ENCODE measurements around the gene ADSL.

The ADSL gene

GRCh38 chr22:40406063-40406890 lies 60.0 kb downstream of the ADSL start:
- no peak for DNase-seq

- no peak for DNase-seq
Measured at GRCh38 chr22:40407021-40407761, 60.9 kb downstream of the ADSL start.

GRCh38 chr22:40407831-40408717 lies 61.8 kb downstream of the ADSL start:
- DNase-seq, result no peak

GRCh38 chr22:40408718-40409612 lies 62.7 kb downstream of the ADSL start:
- DNase-seq, result no peak

GRCh38 chr22:40409613-40410113 lies 63.4 kb downstream of the ADSL start:
- DNase-seq, result no peak

- no peak for DNase-seq
Measured at GRCh38 chr22:40410272-40410671, 64.0 kb downstream of the ADSL start.

GRCh38 chr22:40410731-40411505 lies 64.6 kb downstream of the ADSL start:
- DNase-seq, result no peak

DNA sequence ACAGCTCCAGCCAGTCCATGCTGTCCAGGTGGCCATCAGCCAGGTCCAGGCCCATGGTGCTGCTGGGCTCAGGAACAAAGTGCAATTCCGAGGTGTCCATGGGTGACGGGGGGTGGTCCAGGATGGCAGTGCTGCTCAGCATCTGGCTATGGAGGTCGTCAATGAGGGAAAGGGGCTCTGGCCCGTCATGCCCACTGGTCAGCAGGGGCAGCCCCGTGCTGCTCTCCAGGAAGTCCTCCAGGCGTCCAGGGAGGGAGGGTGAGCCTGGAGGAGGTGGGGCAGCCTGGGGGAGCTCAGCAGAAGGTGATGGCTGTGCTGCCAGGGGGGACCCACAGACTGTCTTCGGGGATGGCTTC lies 65.2 kb downstream of the ADSL start:
- no peak for DNase-seq

GRCh38 chr22:40412441-40412840 lies 66.1 kb downstream of the ADSL start:
- DNase-seq, result no peak

GRCh38 chr22:40413873-40414272 lies 67.6 kb downstream of the ADSL start:
- DNase-seq, result no peak

DNA sequence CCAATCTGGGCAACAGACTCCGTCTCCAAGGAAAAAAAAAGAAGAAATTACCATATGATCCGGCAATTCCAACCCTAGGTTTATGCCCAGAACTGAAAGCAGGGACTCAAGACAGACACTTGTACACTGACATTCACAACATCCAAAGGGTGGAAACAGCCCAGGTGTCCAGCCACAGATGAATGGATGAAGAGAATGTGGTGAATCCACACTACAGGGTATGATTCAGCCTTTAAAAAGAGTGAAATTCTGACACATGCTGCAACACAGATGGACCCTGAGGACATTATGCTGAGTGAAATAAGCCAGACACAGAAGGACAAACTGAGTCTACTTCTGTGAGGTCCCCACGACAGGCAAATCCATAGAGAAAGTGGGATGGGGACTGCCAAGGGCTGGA lies 68.0 kb downstream of the ADSL start:
- no peak for DNase-seq

DNA sequence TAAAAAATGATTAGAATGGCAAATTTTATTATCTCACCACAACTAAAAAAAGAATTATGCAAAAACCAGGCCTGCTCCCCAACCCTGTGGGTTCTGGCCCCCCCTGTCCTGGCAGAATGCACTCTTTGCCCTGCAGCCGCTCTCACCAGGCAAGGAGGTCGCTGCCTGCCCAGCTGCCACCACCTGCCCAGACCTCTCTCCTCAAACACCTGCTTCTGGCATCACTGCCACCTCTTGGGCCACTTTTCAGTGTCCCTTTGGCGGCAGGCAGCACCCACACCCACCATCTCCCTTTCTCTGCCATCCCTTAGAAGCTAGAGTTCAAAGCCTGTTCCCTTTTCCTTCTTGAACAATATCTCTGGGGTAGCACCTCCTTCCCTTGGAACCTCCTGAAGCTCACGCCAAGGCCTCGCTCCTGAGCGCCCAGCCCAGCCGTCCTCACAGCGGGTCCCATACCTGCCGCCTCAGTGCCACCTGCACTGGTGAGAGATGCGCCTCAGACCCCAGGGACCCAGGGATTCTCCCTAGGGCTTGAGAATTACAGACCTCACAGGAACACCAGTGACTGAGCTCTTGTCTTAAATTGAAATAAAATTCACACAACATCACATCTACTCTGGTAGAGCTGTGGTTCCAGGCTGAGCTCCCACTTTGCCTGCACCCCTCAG lies 68.7 kb downstream of the ADSL start:
- no peak for DNase-seq

GRCh38 chr22:40415531-40416266 lies 69.4 kb downstream of the ADSL start:
- no peak for DNase-seq

- no peak for DNase-seq
Measured at GRCh38 chr22:40416267-40416570, 69.9 kb downstream of the ADSL start.

DNA sequence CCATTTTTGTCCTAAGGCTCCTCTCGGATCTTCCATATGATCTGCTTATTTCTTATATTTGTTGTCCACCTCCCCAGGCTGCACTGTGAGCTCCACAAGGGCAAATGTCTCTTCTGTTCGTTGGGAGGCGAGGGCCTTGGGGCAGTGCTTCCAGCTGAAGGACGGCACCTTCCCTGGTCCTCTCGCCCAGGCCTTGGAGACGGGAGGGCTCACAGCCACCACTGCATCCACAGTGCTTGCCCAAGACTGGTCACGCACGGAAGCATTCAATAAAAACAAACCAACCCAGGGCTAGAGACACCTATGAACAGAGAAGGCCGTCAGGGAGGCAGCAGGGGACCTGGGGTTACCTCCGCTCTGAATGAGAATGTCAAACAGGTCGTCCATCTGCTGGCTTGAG lies 70.3 kb downstream of the ADSL start:
- no peak for DNase-seq

DNA sequence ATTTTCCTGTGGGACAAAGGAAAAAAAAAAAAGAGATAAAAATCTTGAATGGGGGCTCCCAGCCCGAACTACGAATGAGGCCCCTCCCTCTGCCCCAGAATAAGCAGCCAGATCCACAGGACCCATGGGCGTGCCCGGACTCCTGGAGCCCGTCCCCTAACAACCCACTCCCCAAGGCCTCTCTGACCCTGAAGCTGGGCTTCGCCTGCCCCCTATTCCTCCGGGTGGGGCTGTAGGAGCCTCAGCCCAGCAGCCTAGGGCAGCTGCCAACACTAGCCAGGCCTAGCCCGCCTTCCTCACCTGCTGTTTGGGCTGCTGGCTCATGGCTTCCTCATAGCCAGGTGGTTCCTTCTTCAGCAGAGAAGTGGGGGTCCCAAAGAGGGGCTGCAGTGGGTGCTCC lies 70.7 kb downstream of the ADSL start:
- no peak for DNase-seq

- DNase-seq, result no peak
Measured at GRCh38 chr22:40417881-40418280, 71.6 kb downstream of the ADSL start.

DNA sequence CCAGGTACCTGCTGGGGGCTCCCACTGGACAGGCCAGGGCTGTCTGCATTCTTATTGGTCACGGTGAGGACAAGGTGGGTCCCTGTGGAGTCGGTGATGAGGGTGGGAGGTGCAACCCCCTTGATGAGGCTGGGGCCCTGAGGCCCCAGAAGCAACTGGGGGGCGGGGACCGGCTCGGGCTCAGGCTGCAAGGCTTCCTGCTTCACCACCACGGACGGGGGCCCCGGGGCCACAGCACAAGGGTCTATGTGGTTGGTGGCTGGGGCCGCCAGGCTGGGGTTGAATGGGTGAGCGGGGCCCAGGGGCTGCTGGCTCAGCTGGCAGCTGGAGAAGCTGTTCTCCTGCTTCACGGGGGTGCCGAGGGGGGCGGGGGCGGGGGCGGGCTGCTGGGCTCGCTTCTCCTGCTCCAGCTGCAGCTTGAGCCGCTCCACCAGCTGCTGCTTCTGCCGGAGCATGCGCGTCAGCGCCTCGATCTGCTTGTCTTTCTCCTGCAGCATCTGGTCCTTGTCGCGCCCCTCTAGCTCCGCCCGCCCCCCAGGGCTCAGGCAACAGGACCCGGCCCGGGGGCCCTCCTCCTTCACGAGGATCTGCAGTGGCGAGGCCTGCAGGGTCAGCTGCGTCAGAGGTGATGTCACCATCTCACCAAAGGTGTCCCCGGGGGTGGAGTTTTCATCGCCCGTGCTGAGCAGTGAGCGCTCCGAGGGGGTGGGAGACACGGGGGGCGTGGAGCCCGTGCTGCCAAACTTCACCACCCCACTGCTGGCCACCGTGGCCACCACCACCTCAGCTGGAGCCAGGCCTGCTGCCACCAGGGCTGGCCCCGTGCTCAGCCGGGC lies 72.3 kb downstream of the ADSL start:
- no peak for DNase-seq

DNA sequence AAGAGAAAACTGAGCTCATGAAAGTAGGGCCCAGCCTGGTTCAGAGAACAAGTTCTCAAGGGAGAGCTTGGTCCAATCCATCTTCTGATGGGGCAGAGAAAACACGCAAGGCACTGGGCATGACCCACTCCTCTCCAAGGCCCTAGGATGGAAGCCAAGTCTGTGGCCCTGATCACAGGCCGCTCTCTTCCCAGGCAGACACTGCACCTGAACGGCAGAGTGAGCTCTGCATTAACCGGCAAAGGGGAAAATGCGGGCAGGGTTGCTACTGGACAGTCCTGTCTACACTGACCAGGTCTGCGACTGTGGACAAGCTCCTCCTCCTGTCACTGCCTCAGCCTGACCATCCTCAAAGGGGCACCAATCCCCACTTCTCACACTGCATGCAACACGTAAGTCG lies 73.4 kb downstream of the ADSL start:
- no peak for DNase-seq
